HL-60/S4 (cell line): ENCODE data around the gene PBX1.

Experiments used
- in situ Hi-C: fragments of 300-500 bp; cut with MboI; formaldehyde crosslinking; loops from 2 replicates; pipeline ENCODE4 v1.14.3; 2022; ENCODE audit warnings: low sequenced_read_pairs

PBX1 gene

DNA sequence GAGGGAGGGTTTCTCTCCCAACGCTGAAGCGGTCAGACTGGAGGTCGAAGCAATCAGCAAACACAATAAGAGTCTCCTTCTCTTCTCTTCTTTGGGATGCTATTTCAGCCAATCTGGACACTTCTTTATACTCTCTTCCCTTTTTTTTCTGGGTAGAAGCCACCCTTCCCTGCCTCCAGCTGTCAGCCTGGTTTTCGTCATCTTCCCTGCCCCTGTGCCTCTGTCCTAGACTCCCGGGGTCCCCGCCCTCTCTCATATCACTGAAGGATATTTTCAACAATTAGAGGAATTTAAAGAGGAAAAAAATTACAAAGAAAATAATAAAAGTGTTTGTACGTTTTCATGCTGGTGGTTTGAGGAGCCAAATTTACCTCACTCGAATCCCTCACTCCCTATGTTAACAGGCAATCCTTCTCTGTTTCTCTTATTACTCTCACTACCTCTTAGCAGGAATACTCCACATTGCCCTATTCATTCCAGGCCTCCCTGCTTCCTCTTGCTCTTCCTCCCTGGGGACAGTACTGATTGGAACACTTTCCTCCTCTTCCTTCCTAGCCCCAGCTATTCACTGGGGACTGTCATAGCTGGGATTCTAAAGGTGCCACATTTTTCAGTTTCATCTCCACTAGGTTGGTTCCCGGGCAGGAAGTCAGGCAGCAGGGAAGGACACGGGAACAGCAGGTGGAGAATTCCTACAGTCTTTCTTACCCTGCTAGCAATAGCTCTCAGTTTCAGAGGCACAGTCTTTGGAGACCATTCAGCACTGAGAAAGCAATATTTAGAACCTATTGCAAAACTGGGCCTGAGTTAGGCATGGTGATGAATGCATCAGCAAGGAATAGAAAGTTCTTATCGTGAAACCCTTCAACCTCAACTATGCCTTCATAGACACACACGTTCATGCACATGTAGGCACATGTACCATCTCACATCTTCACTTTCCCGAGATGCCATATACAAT is 288.0 kb downstream of the PBX1 start:
- in situ Hi-C loops = no loop called here

DNA sequence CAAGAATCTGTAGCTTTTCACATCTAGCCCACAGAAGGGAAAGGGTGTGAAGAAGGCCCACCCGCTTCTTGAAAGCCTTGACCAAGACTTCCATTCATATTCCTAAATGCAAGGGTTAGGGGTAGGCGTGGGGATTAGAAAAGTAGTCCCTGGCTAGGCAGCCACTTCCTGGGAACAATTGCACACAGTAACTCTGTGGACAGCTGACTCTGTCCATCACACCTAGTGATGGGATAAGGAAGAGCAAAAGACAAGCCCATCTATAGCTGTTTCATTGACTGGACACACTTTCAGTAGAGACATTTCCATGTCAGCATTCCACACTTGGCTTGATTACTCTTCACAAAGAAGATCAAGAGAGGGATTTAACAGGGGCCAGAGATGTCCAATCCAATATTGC is 294.2 kb downstream of the PBX1 start:
- in situ Hi-C loops = no loop called here

DNA sequence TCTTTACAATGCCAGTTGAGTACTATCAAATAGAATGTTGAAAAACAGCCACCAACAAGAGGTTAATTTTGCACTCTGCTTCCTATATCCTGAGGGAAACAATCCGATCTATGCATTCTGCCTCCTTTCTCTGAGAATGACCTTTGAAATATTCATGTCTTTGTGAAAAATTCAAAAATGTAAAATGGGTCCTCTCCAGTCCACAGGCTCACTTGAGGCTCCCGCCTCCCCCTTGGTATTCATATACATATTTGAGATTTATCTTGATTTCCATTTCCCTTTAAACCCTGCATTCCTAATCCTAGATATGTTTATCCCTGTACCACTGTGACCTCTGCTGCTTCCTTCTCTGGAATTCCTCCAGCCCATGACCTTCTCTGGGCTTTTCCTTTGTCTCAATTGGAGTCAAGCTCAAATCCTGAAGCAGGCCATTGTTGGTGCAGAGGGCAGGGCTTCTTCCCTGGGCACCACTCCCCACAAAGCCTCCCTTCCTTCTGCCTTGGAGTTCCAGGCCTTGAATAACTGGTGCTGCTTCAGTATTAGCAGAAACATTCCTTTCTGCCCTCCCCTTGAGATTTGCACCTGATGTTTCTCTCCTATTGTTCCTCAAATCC is 296.8 kb downstream of the PBX1 start:
- in situ Hi-C loops = no loop called here

DNA sequence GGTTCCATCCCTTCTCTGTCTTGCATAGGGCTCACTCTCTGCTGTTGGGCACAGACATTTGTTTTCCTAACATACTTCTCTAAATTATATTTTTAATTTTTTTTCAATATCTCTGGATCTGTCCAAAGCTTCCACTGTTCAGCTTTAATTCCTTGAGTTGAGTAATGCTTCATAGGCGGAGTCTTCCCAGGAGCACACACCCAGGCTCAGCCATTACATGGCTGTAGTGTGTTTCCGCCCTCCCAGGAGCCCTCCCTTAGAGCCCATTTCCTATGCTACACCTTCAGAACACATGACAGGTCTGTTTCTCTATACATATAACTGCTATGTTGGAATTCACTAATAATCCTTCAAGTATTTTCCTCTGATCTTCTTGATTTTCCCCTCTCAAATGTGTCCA is 297.4 kb downstream of the PBX1 start:
- in situ Hi-C loops = no loop called here

DNA sequence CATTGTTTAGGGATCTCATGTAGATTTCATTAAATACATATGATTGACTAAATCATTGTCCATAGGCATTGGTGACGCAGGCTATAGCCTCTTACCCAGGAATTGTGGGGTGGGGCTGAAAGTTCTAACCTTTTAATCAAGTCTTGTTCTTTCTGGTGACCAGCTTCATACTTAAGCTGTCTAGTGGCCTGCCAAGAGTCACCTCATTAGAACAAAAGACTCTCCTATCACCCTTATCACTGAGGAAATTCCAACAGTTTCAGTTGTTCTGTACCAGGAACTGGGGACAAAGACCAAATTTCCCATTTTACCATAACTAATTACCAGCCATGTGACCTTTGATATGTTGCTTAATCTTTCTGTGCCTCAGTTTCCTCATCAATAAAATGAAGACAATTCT is 298.5 kb downstream of the PBX1 start:
- in situ Hi-C loops = no loop called here

DNA sequence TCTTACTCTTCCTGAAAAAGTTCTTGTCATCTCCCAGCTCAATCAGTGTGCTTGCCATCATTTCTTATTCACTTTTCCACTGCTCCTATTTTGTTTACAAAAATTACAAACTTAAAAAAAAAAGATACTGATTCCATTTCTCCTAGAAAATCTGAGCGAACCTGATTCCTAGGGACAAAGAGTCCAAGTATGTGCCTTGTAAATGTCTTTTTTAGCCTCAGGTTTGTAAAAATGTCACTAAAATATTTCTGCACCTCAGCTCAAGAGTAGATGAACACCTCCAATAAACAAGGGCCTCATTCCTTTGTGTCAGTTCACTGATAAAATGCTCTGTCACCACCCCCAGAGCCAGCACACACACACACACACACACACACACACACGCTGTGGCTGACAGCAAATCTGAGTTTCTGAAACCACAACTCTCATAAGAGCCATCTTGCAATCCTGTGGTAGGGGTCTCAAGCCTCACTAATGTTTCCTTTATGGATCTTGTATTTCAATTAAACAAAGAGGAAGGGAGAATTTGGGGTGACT is 299.2 kb downstream of the PBX1 start:
- in situ Hi-C loops = no loop called here

DNA sequence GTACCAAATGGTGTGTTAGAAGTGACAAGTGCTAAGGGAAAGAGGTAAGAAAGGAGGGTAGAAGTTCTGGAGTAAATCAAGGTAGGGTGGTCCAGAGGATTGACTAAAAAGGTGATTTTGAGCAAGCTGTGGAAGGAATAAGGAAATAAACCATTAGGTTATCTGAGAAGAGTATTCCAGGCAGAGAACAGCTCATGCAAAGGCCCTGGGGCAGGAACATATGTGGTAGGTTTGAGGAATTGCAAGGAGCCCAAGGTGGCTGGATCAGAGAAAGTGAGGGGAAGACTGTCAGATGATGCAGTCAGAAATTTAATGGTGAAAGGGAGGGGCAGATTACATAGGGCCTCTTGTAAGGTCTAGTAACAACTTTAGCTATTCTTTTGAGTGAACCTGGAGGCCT is 302.6 kb downstream of the PBX1 start:
- in situ Hi-C loops = no loop called here

DNA sequence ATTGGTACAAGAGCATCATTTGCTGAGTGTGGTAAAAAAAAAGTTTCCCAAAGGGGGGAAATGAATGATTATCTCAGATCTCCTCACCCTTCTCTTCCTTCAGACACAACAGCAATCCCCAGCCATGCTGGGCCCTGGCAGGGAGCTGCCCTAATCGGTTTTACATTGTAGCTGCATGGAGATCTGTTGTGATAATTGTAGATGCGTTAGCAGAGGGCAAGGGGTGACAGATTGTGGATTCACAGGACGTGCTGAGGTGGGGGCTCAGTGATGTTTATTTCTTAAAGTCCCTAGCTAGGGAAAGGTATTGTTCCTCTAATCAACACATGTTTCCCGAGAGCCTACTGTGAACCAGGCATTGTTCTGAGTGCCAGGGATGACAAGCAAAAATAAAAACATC is 304.1 kb downstream of the PBX1 start:
- in situ Hi-C loops = no loop called here

DNA sequence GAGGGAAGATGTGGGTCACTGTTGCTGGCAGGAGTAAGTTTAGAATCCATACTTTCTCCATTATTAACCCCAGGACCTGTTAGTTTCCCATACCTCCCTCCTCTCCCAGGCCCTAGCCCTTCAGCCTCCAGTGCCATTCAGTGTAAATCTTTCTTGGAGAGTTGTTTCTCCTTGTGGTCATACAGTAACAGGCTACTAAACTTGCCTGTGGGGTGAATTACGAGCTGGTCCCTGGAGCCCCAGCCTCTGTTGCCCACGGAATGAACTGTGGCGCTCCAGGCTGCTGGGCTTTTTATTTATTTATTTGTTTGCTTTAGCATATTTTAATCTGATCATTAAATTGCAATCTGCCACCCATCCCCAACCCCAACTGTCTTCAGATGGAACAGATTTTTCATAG is 305.2 kb downstream of the PBX1 start:
- in situ Hi-C loops = no loop called here

DNA sequence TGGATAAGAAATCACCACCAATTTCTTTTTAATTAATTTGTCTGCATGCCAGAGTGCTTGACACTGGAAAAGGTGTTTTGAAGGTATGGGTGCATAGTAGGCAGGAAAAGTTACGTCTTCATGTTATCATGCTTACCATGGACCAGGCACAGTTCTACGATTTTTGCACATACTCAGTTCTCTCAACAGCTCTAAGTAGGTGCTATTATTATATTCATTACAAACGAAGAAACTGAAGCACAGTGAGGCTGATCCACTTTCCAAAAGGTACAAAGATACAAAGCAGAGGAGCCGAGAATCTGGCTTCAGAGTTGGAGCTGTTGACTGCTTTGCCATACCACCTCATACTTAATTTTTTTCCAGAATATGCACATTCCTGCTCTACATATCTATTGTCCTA is 306.4 kb downstream of the PBX1 start:
- in situ Hi-C loops = no loop called here

DNA sequence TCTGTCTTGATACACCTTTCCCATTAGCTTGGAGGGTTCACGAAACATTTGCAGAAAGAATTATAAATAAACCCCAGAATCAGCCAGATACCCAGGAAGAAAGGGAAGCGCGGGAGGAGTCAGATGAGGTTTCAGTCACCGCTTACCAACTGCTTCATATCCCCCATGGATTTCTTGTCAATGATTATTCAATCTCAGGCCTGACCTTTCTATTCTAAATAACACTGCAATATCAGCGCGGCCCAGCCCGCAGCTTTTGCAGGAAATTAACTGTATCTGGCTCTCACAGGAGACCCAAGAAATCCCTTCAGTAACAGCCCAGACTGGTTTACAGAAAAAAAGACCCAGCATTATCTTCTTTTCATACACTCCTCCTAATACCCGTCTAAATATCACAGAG is 308.6 kb downstream of the PBX1 start:
- in situ Hi-C loops = no loop called here

DNA sequence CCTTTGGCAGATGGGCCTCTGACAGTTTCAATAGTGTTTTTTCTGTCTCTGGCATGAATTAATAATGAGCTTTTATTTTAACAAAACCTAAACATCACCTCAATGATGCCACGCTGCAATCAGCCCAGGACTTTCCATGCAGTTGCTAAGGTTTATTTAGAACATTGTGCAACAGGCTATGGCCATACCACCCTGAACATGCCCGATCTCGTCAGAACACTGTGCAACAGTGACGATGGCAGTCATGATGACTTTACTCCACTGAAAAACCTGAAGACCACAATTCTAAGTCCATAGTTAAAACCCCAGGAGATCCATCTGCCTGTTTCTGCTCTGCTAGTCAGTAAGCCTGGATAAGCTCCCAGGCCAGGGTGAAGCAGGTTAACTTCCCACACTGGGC is 310.0 kb downstream of the PBX1 start:
- in situ Hi-C loops = no loop called here

DNA sequence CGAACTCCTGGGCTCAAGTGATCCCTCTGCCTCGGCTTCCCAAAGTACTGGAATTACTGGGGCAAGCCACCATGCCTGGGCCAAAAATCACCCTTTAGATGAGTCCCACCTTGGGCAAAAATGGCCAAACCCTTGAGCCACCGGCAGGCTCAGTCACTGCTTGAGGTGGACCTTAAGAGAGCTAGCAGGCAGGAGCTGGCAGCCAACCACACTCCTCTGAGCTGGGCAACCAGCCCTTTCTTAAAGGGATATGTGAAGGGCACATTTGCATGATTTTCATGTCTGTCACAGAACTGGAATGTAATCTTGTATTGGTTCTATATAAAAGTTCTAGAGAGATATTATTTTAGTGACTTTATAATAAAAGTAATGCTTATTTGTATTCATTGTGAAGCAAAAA is 316.5 kb downstream of the PBX1 start:
- in situ Hi-C loops = no loop called here

DNA sequence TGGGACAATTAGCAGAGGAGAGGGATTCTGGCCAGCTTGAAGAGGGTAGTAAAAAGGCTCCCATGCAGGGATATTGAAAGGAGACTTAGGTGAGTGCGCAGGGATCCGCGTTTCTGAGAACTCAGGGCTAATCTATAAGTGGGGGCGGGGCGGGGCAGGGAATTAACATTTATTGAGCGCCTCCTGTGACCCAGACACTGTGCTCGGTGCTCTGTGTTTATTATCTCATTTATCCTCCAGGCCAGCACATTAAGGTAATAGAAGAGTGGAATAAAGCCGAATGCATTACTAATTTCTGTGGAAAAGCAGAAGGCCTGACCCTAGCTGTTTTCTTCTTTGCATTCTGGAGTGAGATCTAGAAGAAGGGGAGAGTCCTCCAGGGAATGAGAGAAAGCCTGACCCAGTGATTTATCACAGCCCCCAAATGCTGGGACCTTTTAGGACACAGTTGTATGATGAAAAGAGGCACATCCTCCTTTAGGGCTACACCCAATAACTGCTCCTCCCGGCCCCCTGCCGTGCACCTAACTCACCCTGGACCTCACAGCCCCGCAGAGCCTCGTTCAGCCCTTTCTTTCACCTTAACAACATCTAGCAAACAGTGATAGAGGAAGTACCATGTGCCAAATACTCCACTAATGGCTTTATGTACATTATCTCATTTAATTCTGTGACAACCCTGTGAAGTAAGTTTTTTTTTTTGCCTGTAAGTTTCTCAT is 317.6 kb downstream of the PBX1 start:
- in situ Hi-C loops = no loop called here

DNA sequence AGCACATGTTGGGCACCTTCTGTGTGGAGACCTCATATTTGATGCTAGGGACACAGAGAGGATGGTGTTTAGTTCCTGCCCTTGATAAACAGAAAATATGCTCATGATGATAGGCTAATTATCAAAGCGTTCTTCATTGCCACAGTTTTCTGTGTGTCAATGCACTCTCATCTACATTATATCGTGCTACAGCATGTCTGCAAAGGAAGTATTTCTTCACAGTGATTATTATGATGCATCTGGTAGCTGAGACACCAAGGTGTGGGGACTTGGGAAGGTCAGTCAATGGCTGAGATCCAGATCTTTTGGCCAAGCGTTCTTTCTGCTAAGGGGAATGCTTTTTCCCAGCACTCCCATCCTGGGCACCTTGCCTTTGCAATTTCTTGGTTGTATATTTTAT is 321.2 kb downstream of the PBX1 start:
- in situ Hi-C loops = no loop called here

DNA sequence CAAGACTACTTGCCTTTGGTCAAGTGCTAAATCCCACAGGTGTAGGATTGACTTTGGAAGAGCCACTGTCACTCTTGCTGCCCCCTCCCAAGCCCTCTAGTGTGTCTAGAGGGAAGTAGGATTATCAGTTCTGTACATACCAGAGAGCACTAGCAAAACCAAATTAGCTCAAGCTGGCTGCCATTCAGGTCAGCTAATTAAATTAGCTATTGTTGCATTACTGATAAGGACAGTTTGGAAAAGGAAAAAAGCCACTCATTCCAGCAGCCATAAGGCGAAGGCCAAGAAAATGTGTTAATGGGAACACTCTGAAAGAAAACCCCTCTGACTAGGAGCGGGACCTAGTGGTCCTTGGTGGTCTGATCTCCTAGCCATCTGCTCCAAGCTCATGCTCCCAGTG is 321.7 kb downstream of the PBX1 start:
- in situ Hi-C loops = no loop called here

DNA sequence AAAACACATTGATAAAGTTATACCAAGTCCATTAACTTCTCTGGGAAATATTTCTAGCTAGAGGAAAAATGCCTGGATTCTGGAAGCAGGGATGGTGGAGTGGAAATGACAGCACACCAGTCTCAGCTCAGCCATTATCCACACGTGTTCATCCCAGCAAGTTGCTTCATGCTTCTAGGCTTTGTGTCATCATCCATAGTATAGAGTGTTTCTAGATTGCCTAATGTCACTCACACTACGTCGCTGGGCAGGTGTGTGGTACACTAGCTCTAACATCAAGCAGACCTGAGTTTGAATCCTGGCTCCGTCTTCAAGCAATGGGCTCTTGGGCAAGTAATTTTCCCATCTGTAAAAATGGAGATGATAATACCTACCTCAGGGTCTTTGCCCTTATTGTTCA is 326.3 kb downstream of the PBX1 start:
- in situ Hi-C loops = no loop called here

DNA sequence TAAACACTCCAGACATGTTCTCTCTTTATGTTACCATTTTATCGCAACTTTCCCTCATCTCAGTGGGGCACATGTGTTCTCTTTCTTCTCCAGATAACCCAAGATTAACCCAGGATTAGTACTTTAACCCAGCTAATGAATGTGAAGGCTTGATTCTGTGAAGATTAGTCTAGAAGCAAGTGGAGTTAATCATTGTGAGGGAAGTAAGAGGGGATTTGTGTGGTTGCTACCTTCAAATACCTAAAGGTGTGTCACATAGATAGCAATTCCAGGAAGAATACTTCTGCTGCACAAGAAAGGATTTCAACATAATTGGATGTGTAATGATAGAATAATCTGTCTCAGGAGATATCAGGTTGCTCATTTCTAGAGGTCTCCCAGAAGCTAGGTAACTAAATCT is 327.1 kb downstream of the PBX1 start:
- in situ Hi-C loops = no loop called here

DNA sequence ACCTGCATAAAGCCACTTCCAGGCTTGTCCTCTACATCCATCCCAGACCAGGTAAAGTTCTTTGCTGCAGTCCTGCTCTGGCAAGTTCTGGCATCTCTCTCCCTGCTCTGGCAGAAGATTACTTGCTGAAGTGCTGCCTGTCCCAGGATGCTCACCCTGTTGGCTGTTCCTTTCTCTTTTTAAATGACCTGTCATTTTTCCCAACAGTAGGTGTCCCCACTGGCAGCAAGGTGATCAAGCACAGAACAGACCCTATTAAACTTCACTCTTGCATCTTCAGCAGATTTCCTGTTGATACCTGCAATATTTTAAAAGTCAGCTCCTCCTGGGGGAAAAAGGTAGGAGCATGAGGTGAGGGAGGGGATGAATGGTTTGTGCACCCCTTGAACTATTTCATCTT is 332.6 kb downstream of the PBX1 start:
- in situ Hi-C loops = no loop called here

DNA sequence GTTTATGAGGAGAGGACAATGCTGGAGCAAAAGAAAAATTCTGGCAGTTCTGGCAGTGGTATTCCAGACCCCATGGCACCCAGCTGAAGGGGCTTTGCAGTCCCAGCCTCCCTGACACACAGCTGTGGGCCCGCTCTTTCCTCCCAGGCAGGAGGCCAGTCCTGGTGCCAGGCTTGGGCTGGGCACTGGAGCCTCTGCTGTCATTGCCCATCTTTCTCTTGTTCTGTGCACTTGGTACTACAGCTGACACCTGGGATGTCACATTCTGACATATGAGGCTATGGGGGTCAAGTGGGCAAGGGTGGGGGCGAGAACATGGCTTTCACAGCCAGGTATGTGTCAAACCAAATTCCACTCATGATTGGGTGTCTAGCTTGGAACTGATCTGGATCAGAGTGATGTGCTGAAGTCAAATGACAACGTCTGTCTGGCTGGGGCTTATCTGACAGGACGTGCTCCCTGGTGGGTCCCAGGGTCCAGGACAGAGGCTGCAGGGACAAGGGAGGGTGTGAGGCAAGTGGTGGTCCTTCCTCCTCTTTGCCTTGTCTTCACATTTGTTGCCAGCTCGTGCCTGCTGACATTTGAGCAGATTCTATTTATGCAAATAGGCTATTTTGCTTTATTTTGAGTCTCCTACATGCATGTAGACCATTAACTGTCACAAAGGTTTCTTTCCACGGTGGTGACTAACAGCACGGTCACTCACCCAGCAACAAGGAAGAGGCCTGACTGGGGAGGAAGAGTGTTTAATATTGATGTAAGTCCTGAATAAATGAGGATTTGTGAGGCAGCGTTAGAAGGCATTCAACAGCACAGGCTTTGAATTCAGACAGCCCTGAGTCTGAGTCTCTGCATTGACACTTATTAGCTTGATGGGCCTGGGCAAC is 336.3 kb downstream of the PBX1 start:
- in situ Hi-C loops = no loop called here

DNA sequence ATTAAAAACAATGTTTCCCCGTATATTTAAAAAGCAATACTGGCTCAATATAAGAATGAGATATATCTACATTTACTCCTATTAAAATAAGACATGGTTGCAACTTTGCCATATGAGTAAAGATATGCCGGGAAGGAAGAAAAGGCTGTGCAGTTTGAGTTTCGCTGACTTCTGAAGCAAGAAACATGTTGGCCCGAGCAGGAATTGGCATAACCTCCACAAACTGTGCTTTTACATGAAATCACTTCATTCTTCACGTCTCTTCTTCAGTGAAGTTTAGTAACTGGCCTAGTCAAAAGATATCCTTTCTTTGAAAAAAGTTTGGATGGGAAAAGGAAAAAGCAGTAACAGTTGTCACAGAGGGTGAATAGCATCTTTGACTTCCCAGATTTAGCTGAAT is 342.0 kb downstream of the PBX1 start:
- in situ Hi-C loops = no loop called here
